ENCODE data around the gene SLC13A4.
"Not testable (repeated sequence)": the region's sequence is repeated elsewhere in the genome, so short reads cannot be mapped to it uniquely, and the experiment has no call there.

The SLC13A4 gene

DNA sequence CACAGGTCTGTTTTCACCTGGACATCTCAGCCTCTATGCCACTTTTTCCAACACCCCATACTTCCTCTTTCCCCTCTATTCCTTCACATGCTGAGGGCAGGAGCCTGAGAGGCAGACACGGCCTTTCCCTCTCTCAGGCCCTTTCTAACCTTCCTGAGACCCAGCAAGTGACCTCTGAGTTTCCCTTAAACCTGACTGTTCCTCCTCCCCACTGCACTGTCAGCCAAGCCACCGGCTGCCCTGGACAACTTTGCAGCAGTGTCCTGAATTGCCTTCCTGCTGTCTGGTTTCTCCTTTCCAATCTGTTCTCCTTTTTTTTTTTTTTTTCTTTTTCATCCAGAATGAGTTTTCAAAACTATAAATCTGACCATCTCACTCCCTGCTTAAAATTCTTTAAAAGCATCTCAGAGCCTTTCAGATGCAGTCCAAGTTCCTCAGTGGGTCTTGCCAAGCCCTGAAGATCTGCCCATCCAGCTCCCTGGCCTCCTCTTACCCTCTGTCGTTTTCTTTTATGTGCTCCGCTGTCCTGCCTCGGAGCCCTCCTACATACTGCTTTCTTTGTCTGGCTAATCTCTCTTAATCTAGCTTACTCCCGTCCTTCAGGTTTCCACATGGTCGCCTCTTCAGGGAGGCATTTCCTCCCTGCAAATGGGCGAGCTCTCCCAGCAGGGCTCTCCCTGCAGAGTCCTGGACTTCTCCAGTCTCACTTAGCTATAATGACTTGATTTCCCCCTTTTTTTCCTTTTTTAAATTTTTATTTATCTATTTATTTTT, 30.5 kb downstream of the SLC13A4 start:
- no peak for DNase-seq (ENCODE audit: low read depth in 4 of 4, low spot score in 1 of 4)

DNA sequence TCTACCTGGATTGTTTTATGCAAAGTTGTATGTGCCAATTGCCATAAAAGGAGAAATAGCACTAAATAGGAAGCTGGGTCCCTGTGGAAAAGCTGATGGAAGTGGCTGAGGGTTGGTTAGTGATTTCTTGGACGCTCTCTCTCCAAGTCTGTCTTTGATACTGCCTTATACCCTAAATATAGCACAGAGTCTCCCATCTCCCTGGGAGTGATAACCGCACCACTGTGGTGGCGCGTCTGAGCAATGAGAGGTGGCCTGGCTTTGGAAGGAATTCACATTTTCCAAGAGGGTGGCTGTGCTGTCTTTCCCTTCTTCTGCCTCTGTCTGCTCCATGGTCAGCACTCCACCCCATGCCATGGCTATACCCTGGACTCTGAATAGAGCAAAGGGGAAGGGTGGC, 34.4 kb downstream of the SLC13A4 start:
- DNase-seq (ENCODE audit: low read depth in 4 of 4, low spot score in 1 of 4): no peak

DNA sequence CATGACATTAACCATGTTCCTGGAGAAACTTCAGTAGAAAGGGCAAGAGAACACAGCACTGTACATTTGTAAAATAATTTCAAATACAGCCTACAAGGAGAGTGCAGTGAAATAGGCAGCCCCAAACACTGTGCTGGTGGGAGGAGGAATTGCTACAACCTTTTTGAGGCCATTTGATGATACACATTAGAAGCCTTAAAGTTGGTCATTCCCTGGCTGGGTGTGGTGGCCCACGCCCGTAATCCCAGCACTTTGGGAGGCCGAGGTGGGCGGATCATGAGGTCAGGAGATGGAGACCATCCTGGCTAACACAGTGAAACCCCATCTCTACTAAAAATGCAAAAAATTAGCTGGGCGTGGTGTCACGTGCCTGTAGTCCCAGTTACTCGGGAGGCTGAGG, 35.4 kb downstream of the SLC13A4 start:
- not testable (repeated sequence) for DNase-seq (ENCODE audit: low read depth in 4 of 4, low spot score in 1 of 4)

DNA sequence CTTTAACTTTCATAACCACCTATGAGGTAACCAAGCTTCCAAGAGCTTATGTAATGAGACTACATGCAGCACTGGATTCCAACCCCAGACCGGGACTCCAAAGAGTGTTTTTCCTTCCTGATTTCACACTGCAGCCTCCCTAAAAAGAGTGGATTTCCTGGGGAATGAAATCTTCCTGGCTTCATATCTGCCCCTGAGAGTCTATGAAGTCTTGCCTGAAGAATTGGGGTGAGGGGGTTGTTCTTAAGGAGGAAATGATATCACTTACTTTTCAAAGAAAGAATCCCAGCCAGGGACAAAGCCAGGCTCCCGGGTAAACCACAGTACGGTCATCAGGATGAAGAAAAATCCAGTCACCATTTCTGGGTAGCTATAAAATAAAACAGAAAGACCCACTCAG, 35.9 kb downstream of the SLC13A4 start:
- DNase-seq (ENCODE audit: low read depth in 4 of 4, low spot score in 1 of 4): no peak

DNA sequence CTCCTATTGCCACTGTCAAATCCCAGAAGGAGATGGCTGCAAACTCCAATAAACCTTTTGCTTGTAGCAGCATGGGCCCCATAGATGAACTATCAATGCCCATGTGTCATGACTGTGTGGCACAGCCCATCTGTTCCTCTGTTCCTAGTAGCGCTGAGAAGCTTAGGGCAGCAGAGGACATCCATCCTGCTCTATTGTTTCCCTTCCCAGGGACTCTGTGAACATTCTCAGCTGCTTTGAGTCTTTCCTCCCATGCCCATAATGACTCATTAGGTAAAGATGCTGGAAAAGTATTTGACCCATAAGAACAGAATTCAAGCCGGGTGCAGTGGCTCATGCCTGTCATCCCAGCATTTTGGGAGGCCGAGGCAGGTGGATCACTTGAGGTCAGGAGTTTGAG, 37.4 kb downstream of the SLC13A4 start:
- no peak for DNase-seq (ENCODE audit: low read depth in 4 of 4, low spot score in 1 of 4)

DNA sequence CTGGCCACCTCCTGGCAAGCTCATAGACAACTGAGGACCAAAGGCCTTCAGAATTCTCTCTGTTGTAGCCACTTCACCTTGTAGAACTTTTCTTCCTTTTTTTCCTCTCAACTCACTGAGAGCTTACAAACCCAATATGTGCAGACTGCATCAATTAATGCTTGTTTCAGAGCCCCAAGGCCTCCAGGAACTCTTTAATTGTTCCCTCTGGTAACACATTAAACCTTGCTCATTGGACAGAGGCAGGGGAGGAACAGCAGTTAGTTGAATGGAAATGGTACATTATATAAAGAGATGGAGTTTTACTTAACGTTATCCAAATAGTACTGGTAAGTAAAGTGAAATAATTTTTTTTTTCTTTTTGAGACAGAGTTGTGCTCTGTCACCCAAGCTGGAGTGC, 40.5 kb downstream of the SLC13A4 start:
- DNase-seq (ENCODE audit: low read depth in 4 of 4, low spot score in 1 of 4): no peak

DNA sequence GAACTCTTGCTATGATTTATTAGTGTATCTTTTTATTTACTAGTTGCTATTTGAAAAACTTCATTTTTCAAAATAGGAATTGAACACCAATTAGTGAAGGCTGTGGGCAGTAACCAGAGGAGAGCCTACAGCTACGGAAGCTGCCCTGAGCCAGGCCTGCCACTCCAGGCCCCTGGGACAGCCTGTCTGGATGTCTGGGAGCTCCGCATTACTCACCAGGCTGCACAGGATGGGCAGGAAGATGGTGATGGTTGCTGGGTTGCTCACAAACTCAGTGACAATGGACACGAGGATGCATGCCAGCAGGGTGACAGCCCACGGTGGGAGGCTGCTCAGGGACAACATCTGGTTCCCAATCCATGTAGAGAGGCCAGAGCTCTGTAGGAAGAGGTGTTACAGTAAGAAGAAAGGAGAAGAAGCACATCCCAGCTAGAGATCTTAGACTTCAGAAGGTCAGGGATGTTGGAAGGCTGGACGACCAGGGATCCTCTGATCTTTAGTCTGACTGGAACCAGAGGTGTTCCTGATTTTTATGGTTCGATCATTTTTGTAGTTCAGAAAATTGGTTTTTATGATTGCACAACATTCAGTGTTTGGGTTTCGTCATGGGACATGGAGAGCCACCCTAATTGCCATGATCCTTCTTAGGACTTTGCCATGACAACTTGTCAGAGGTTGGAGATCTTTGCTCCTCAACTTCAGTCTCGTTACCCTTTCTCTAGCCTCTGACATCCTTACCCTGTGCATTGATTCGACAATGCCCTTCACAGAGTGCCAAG, 42.5 kb downstream of the SLC13A4 start:
- DNase-seq (ENCODE audit: low read depth in 4 of 4, low spot score in 1 of 4): no peak

DNA sequence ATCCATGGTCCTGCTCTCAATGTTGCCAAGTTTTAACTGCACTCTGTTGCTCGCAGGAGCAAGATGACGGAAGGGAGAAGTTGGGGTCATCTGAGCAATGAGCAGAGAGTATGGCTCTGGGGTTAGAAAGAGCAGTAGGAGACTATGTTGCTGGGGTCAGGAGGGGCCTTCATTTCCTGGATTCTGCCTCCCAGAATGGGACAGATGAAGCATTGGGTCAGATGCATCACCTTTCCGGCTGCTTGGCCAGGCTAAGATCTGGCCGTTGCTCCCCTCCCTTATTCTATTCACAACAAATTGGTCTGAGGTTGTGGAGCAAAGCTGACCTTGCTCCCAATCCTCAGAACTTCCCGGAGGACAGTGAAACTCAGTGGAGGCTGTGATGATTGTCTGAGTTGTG, 43.3 kb downstream of the SLC13A4 start:
- no peak for DNase-seq (ENCODE audit: low read depth in 4 of 4, low spot score in 1 of 4)

DNA sequence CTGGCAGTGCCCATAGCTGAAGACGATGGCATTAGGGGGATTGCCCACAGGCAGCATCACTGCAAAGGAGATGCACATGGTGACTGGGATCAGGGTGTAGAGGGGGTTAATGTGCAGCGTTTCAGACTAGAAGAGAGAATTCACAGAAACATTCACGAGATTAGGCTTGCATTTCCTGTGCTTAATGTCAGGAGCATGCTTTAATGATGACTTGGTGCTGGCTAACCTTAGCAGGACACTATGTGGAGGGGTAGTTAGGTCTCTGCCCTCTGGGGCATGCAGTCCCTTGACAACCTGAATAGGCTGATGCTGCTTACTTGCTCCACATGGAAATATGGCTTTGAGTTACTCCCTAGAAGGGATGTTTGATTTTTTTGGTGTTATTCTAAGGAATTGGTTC, 43.9 kb downstream of the SLC13A4 start:
- no peak for DNase-seq (ENCODE audit: low read depth in 4 of 4, low spot score in 1 of 4)

DNA sequence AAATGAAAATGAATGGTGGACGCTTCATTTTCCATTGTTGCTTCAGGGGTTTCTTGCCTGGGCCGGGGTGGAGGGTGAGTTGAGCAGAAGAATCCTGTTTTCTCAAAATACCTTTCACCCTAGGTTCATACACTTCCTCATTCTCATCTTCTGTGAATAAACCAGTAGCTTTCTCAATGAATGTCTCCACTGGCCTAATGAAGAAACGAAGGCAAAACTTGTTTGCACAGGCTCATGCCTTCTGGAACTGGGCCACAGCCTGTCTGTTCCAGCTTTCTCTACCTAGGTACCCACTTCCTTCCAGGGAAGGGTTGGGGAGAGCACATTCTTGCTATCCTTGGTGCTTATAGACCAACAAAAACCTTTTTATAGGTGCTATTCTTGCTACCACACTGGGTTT, 44.4 kb downstream of the SLC13A4 start:
- DNase-seq (ENCODE audit: low read depth in 4 of 4, low spot score in 1 of 4): no peak

DNA sequence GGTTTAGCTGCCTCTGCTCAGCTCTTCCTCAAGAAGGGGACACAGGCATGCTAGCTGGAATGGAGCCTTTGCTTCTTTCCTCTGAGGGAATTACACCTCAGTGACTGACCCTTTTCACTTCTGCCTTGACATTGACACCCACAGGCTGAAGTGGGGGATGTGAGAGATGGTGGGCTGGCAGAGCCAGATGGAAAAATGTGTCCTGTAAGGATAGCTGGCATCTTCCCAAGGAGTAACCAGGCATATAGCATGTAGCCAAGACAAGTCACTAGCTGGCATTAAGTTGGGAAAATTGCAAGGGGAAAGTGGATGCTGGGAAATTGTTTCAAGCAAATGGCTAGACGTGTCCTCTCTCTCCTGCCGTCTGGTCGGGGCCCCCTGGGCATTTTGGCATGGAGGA, 45.8 kb downstream of the SLC13A4 start:
- no peak for DNase-seq (ENCODE audit: low read depth in 4 of 4, low spot score in 1 of 4)

DNA sequence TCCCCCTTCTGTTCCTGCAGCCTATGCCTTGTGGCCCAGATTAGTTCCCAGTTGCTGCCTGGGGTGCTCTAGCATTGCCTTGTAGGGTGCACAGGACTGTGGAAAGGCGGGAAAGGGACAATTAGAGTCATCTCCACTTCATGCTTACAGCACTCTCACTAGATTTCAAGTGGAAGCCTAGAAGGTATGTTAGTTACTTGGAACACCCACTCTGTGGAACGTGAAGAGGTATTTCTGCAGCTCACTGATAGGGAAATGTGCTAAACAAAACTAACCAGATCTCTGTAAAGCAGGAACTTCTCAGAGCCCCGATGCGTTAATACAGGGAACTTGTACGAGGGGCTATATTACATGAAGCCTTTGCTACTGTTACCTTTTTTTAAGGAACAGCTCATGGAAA, 46.2 kb downstream of the SLC13A4 start:
- DNase-seq (ENCODE audit: low read depth in 4 of 4, low spot score in 1 of 4): no peak

DNA sequence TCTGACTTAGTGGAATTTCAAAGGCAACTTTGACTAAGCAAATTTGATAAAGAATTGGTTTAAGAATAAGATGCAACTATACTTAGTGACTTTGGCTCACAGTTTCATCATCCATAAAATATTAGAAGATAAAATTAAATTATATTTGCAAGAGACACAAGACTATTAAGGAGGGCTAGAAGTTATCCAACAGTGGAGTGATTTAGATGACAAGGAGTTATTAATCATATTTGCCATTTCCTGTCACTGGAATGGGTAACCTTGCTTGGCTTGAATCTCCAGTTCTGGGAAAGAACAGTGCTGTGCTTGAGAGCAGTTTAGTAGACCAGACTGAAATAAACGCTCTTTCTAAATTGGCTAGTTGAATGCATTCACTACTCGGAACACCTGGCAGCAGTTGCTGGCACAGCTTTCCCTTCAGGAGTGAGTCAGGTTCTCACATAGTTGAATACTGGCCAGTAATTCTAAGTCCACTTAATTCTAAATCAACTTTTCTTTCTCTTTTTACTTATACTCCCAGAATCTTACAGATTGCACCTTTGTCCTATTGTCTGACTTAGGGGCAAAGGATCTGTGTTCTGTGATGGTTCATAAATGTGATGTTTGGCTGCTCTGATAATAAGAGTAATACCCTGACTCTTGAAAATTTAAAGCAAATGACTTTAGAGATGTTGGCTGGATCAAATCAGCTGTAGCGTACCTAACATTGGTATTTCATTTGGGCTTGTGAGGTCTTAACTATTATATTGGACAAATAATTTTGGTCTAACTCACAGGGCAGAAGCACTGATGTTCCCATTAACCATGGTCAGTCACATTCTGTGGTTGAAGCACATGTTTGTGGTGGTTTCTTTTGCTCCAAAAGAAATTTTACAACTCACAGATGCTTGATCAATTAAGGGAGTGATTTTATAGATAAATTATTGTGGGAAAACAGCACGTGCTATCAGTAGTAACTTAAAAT, 49.1 kb downstream of the SLC13A4 start:
- no peak for DNase-seq (ENCODE audit: low read depth in 4 of 4, low spot score in 1 of 4)

DNA sequence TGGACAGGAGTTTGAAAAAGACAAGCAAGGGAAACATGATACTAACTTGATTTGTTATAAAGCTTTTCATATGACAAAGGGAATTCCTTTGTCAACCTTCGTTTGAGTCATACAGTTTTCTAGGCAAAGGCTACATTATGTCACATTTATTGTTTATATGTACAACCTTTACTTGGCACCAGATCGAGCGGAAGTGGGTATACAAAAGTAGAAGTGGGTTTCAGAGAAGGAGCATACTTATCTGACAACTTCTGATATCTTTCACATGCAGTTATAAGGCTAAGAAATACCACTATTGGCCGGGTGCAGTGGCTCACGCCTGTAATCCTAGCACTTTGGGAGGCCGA, 54.7 kb downstream of the SLC13A4 start:
- DNase-seq (ENCODE audit: low read depth in 4 of 4, low spot score in 1 of 4): no peak

DNA sequence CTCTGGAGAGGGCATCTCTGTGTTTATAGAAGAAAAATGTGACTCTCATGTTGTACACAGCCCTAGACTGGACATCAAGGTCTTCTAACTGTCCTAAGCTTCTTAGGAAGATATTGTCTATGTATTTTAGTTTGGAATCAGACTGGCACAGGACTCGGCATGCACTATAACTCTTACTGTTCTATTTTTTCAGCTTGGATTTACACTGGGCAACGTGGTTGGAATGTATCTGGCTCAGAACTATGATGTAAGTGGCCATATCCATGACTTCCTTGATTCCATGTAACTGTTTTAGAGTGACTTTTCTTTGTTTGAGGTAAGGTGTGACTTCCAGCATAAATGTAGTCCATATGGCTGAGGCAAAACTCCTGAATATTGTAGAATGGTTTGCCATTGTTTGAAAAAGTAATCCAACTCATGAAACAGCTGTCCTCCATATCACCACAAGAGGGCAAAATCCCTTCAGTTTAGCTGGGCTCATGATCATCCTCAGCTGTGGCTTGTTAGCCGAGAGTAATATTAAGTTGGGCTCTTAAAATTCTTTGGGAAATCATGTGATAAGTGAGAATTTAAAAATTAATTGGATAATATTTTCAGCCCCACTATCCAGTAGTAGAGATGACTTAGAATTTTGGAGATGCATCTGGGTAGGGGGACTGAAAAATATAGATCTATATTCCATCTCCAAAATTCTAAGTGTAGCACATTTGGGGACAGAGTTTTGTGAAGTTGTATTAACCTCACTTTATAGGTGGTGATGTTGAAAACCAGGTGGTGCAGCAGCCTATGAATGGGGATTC, 55.2 kb downstream of the SLC13A4 start:
- DNase-seq (ENCODE audit: low read depth in 4 of 4, low spot score in 1 of 4): no peak

DNA sequence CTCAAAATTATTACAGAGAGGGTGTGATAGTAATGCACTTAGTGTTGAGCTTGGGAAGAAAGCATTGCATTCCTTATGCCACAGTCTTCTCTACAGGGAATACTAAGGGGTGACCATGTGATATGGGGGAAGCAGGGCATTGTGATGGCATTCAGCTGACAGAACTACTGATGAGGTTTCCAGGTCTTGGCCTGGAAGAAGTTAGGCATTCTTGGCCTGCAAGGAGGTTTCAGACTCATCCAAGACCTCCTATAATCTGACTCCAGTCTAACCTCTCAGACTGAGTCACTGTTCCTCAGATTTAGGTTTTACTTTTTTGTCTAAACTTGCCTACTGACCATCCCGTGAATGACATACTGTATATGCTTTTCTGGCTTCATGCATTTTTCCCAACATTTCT, 57.8 kb downstream of the SLC13A4 start:
- DNase-seq (ENCODE audit: low read depth in 4 of 4, low spot score in 1 of 4): no peak

DNA sequence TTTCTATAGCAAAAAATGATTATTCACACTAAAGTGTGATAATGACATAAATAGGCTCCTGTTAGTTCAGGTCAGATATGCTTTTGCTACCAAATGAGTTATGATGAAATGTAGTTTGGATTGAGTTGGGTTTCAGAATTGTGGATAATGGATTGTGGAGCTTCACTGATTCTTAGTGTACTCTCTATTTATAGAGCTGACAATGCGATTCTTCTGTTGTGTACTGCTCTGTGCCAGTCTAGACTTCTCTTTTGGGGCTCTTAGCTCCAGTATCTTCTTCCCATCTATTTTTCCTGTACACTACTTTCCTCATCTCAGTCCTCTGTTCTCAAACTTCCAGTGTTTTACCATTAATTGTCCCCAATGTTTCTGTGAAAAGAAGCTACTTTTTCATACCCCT, 58.2 kb downstream of the SLC13A4 start:
- DNase-seq (ENCODE audit: low read depth in 4 of 4, low spot score in 1 of 4): no peak

DNA sequence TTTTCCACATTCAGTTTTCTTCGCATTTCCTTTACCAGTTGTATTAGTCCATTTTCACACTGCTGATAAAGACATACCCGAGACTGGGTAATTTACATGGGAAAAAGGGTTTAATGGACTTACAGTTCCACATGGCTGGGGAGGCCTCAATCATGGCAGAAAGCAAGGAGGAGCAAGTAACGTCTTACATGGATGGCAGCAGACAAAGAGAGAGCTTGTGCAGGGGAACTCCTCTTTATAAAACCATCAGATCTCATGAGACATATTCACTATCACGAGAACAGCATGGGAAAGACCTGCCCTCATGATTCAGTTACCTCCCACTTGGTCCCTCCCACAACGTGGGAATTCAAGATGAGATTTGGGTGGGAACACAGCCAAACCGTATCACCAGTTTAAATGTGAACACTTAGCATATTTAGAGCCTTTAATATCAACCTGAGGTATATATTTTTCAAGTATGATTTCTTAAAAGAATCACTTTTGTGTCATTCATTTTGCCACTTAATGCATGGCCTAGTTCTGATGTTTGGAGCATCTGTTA, 59.1 kb downstream of the SLC13A4 start:
- not testable (repeated sequence) for DNase-seq (ENCODE audit: low read depth in 4 of 4, low spot score in 1 of 4)

DNA sequence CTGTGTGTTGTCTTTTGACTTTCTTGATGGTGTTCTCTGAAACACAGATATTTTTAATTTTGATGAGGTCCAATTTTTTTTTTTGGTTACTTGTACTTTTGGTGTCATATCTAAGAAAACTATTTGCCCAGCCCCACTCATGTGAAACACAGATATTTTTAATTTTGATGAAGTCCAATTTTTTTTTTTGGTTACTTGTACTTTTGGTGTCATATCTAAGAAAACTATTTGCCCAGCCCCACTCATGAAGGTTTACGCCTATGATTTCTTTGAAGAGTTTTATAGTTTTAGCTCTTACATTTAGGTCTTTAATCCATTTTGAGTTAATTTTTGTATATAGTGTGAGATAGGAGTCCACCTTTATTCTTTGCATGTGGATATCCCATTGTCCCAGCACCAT, 60.4 kb downstream of the SLC13A4 start:
- DNase-seq (ENCODE audit: low read depth in 4 of 4, low spot score in 1 of 4): not testable (repeated sequence)

DNA sequence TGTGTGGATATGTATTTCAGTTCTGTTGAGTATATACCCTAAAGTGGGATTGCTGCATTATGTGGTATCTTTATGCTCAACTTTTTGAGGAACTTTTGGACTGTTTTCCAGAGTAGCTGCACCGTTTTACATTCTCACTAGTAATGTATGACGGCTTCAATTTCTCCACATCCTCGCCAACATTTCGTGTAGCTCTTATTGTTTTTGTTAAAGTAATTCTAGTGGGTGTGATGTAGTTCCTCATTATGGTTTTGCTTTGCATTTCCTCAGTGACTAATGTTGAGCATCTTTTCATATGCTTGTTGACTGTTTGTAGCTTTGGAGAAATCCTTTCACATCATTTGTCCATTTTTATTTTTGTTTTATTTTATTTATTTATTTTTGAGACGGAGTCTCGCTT, 61.1 kb downstream of the SLC13A4 start:
- DNase-seq (ENCODE audit: low read depth in 4 of 4, low spot score in 1 of 4): no peak

DNA sequence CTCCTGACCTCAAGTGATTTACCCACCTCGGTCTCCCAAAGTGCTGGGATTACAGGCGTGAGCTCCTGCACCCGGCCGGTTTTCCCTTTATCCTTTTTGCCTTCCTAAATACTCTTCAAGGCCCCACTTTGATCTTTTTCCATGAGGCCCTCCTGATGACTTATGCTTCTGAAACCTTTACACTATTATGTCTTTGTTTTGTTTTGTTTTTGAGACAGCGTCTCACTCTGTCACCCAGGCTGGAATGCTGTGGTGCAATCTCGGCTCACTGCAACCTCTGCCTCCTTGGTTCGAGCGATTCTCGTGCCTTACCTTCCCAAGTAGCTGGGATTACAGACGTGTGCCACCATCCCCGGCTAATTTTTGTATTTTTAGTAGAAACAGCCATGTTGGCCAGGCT, 61.8 kb downstream of the SLC13A4 start:
- no peak for DNase-seq (ENCODE audit: low read depth in 4 of 4, low spot score in 1 of 4)
